Testis (tissue), 2 donors: ENCODE data around the gene CAMTA2.

Experiments used
- POLR2A ChIP-seq: fragments of 450-650 bp; IDR thresholded peaks from one replicate; pipeline ENCODE4 v1.6.1; 2017; ENCODE audit warnings: antibody characterized with exemption, mild to moderate bottlenecking, moderate library complexity
- TF ChIP-seq, protein P1 (sequence below), 3 experiments: fragments of 450-650 bp in 2 of 3; fragments of 200-600 bp in 1 of 3; sonication (generic) in 1 of 3; IDR thresholded peaks; one replicate each; pipeline ENCODE4 v1.5.1; 2016 to 2019; ENCODE audit warnings: antibody characterized with exemption in 3 of 3, mild to moderate bottlenecking in 2 of 3, moderate library complexity in 1 of 3

DNA sequence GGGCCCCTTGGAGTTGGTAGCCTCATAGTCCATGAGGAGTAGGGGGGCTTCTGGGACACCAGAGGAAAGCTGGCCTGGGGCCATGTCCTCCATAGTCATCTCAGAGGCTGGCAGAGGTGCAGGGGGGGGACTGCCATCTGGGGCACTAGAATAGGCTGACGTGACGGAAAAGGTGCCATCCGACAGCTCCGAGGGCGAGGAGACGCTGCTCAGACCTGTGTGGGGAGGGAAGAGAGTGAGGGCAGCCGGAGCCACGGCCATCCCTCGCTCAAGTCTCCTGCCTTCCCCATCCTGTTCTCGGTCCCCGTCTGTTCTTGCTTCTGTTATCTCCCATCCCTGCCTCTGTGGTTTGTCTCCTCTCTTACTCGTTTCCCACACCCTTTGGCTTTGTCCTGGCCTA, 15.2 kb downstream of the CAMTA2 start:
- TF ChIP-seq, protein P1, sequence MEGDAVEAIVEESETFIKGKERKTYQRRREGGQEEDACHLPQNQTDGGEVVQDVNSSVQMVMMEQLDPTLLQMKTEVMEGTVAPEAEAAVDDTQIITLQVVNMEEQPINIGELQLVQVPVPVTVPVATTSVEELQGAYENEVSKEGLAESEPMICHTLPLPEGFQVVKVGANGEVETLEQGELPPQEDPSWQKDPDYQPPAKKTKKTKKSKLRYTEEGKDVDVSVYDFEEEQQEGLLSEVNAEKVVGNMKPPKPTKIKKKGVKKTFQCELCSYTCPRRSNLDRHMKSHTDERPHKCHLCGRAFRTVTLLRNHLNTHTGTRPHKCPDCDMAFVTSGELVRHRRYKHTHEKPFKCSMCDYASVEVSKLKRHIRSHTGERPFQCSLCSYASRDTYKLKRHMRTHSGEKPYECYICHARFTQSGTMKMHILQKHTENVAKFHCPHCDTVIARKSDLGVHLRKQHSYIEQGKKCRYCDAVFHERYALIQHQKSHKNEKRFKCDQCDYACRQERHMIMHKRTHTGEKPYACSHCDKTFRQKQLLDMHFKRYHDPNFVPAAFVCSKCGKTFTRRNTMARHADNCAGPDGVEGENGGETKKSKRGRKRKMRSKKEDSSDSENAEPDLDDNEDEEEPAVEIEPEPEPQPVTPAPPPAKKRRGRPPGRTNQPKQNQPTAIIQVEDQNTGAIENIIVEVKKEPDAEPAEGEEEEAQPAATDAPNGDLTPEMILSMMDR (IDR thresholded peaks at IDR 0.05): no peak
- TF ChIP-seq POLR2A: no peak
